GM12891 (cell line): ENCODE data around the gene LAPTM5.

ENCODE experiments used
- POLR2A ChIP-seq: IDR thresholded peaks from 2 replicates; pipeline ENCODE4 v1.6.1; 2011; ENCODE audit warnings: low read depth, low read length, control low read depth
- POLR2AphosphoS5 ChIP-seq: IDR thresholded peaks from 2 replicates; pipeline ENCODE4 v1.6.1; 2011; ENCODE audit warnings: low read depth, low read length, control low read depth
- SPI1 ChIP-seq: IDR thresholded peaks from 2 replicates; pipeline ENCODE4 v1.6.1; 2011; ENCODE audit warnings: low read depth, low read length, control low read depth
- TAF1 ChIP-seq: IDR thresholded peaks from 2 replicates; pipeline ENCODE4 v1.6.1; 2011; ENCODE audit warnings: low read depth, low read length, control low read depth

- TF ChIP-seq POLR2A (no peak), POLR2AphosphoS5 (no peak), SPI1 (no peak), TAF1 (no peak)
Observed at GRCh38 chr1:30724175-30724574, 33.4 kb downstream of the LAPTM5 start.
